Mucosa of stomach (tissue), 1 donor: ENCODE data around the gene STK32A.

ENCODE experiments used
- H3K27me3 ChIP-seq: one replicate; pipeline ENCODE4 v1.7.0; 2013; ENCODE audit warnings: mild to moderate bottlenecking, low read length; ENCODE audit not compliant: control insufficient read depth, insufficient read depth
- H3K36me3 ChIP-seq: one replicate; pipeline ENCODE4 v1.7.0; 2013; ENCODE audit warnings: low read length; ENCODE audit not compliant: control insufficient read depth, insufficient read depth
- H3K4me1 ChIP-seq: one replicate; pipeline ENCODE4 v1.7.0; 2013; ENCODE audit warnings: mild to moderate bottlenecking, low read length; ENCODE audit not compliant: control insufficient read depth, insufficient read depth
- H3K4me3 ChIP-seq: one replicate; pipeline ENCODE4 v1.7.0; 2013; ENCODE audit warnings: low read length
- H3K9ac ChIP-seq: one replicate; pipeline ENCODE4 v1.7.0; 2013; ENCODE audit warnings: mild to moderate bottlenecking, low read length, moderate library complexity
- H3K9me3 ChIP-seq: one replicate; pipeline ENCODE4 v1.7.0; 2013; ENCODE audit warnings: mild to moderate bottlenecking, low read length, moderate library complexity; ENCODE audit not compliant: control insufficient read depth
- donor health status: Pancreatic carcinoma.

STK32A gene

DNA sequence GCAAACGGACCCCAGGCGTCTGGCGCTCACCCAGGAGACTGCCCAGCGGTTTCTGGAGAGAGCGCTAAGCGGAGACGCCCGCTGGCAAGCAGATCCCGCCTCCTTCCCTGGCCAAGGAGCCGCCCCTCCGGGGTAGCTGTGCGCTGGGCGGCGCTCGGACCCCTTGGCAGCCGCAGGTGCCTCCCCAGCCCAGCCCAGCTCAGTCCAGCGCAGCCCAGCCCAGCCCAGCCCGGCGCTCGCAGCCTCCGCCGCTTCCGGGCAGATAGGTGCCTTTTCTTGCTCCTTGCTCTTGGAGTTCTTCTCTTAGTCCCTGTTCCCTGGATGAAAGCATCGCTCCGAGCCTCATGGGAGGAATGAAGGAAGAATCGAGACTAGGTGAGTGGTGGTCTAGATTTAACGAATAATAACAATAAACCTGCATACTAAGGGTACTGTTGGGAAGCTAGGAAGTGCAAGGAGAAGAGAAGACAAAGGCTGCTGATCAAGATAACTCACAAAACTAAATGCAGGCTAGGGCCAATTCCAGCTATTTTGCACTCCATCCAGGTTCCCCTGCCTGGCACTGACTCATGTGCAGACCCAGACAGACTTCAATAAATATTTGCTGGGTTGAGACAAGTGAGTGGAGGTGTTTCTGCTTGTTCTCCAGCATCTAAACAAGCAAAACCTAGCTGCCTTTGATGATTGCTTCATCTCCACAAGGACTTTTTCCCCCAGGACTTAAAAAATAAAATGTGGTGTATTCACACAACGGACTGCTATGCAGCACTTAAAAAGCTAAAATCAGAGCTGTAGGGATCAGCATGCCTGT is at the start of gene STK32A:
TSS of gene STK32A (plus strand) at position 202 of the 811 bp plus-strand sequence. CDS start 4,609 bp downstream, outside the sequence.
- Histone ChIP-seq H3K4me1 (peaks cover 7% of the 10 kb centered on the region), H3K9ac (peak within 1 kb of the TSS; percentile 62)

DNA sequence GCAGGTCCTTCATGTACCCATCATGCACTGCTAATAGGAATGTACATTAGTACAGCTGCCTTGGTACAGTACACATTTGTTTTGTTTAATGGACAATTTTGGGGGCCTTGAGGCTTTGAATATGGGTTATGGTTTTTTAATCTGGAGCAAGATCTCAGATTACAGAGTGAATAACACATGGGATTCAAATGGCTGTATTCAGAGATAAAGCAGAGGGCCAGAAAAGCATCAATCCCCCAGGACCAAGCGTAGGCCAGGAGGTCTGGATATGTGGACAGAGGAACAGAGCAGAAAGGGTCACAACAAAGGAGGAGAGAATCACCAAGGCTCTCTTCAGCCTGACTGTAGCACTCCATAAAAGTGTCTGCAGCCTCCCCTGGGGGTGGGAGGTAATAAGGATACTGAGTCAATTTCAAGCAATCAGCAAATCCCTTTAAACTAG is 47.7 kb upstream of the STK32A start:
- no peak overlapping the region for H3K9ac ChIP-seq
- no peak overlapping the region for H3K4me3 ChIP-seq
- H3K27me3 ChIP-seq, result no peaks in the 10 kb centered on the region
- no peaks in the 10 kb centered on the region for H3K36me3 ChIP-seq
- H3K4me1 ChIP-seq, result no peaks in the 10 kb centered on the region
- H3K9me3 ChIP-seq, result no peaks in the 10 kb centered on the region

More for the DNA sequence above, at the start of gene STK32A:
- peaks cover 10% of the 10 kb centered on the region for H3K27me3 ChIP-seq
- H3K36me3 ChIP-seq, result no peaks in the 10 kb centered on the region
- peak within 1 kb of the TSS; percentile 15 for H3K4me3 ChIP-seq
- no peaks in the 10 kb centered on the region for H3K9me3 ChIP-seq

DNA sequence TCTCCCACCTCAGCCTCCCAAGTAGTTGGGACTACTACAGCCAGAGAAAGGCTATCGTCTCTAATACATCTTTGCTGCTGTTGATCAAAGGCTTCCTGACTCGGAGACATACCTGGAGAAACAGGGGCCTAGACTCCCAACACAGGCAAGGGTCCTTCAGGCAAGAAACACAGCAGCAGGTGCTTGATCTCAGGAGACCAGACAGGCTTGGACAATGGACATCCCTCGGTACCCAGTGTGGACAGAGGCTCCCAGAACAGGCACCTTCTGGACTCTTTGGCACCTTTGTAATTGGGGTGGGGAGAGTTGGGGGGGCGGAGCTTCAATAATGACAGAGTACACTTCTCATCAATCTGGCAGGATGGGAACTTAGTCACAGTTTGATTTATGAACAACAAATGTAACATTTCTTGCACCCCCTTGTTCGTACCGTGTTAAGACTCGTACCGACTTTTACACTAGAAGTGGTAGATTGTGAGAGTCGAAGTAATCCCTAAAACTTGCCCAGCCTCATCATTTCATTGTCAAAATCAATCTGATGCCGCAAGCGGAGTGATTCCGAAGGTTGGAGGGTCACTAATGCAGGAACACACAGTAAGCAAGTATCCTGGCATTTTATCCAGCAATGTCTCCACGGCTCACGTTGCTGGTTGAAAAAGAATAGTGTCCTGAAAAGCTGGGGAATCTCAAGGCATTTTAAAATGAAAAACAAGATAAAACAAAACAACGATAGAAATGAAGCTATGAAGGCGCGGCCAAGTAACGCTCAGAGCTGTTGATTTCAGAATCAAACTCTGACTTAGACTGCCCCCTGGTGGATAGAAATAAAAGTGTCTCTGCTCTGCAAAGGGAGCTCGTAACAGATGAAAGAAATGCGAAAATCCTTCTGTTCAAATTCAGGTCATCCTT is 46.4 kb upstream of the STK32A start:
- Histone ChIP-seq H3K4me3 (no peak overlapping the region), H3K36me3 (no peaks in the 10 kb centered on the region), H3K9me3 (no peaks in the 10 kb centered on the region), H3K27me3 (no peaks in the 10 kb centered on the region), H3K4me1 (no peaks in the 10 kb centered on the region), H3K9ac (no peak overlapping the region)

DNA sequence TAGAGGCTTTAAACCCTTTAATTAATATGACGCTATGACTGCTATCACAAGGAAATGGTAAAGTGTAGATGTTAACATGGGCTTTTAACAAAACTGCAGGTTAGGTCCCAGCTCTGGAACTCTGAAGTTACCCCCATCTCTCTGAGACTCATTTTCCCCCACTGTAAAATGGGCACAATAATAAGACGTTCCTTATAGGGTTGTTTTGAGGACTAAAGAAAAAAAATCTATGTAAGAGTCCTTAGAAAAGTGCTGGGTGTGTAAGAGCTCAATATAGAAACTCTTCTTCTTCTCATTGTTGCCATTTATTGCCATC is 45.8 kb upstream of the STK32A start:
- no peaks in the 10 kb centered on the region for H3K36me3 ChIP-seq
- no peaks in the 10 kb centered on the region for H3K27me3 ChIP-seq
- H3K9ac ChIP-seq, result no peak overlapping the region
- no peaks in the 10 kb centered on the region for H3K4me1 ChIP-seq
- H3K4me3 ChIP-seq, result no peak overlapping the region
- no peaks in the 10 kb centered on the region for H3K9me3 ChIP-seq

DNA sequence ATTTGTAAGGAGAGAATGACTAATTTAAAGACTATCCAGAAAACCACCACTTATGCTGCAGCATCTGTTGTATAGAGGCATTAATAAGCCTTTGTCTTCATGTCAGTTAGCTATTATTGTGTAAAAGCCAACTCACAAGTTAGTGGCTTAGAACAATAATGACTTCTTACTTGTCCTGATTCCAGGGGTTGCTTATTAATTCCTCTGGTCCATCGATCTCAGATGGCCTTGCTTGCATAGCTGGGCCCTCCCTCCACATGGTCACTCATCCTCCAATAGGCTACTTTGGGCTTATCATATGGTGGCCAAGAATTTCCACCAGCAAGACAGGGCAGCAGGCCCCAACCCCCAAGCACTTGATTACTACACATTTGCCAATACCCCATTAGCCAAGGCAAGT is 44.5 kb upstream of the STK32A start:
- H3K9me3 ChIP-seq, result no peaks in the 10 kb centered on the region
- H3K9ac ChIP-seq, result no peak overlapping the region
- no peaks in the 10 kb centered on the region for H3K4me1 ChIP-seq
- no peaks in the 10 kb centered on the region for H3K36me3 ChIP-seq
- H3K4me3 ChIP-seq, result no peak overlapping the region
- no peaks in the 10 kb centered on the region for H3K27me3 ChIP-seq

DNA sequence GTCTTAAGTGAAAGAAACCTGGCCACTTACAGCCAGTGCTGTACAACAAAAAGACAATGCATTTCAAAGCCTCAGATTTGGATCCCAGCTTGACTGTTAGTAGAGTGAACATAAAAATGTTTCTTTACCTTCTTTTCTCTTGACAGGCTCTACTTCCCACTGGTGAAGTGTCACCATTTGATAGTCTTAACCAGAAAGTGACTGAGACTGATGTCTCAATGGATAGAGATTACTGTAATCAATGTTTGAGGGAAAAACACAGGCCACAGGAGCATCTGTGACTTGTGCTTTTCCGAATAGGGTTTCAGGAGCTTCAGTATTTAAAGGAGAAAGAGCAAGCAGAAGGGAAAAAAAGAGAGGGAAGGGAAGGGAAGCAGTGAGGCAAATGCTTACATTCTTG is 41.7 kb upstream of the STK32A start:
- Histone ChIP-seq H3K9ac (no peak overlapping the region), H3K9me3 (no peaks in the 10 kb centered on the region), H3K36me3 (no peaks in the 10 kb centered on the region), H3K27me3 (no peaks in the 10 kb centered on the region), H3K4me3 (no peak overlapping the region), H3K4me1 (peaks cover 5% of the 10 kb centered on the region)

DNA sequence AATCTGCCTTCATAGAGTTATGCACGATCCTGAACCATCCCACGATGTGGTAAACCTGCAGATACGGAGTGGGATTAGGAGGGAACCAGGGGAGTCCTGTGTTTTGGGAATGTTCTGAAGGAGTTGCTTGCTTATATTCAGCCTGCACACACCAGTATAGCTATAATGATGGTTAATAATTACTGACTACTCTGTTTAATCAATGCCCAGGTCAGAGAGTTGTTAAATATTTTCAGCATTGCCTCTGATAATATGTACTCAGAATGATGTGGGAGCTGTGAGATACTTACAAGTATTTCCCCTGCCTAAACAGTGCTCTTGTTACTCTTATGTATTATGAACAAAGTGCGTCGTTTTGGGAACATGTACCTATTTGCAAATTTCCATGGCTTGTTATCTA is 34.8 kb upstream of the STK32A start:
- no peaks in the 10 kb centered on the region for H3K27me3 ChIP-seq
- H3K4me1 ChIP-seq, result peaks cover 17% of the 10 kb centered on the region
- no peak overlapping the region for H3K4me3 ChIP-seq
- H3K9ac ChIP-seq, result no peak overlapping the region
- no peaks in the 10 kb centered on the region for H3K36me3 ChIP-seq
- no peaks in the 10 kb centered on the region for H3K9me3 ChIP-seq

DNA sequence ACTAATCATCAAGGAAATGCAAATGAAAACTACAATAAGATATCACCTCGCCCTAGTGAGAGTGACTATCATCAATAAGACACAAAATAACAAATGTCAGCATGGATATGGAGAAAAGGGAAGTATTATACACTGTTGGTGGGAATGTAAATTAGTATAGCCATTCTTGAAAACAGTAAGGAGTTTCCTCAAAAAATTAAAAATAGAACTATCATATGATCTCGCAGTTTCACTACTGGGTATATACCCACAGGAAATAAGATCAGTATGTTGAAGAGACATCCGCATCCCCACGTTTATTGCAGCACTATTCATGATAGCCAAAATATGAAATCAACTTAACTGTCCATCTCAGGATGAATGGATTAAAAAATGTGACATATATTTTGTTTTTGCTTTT is 31.6 kb upstream of the STK32A start:
- no peaks in the 10 kb centered on the region for H3K36me3 ChIP-seq
- H3K27me3 ChIP-seq, result no peaks in the 10 kb centered on the region
- H3K9ac ChIP-seq, result no peak overlapping the region
- peaks cover 12% of the 10 kb centered on the region for H3K4me1 ChIP-seq
- no peak overlapping the region for H3K4me3 ChIP-seq
- no peaks in the 10 kb centered on the region for H3K9me3 ChIP-seq

DNA sequence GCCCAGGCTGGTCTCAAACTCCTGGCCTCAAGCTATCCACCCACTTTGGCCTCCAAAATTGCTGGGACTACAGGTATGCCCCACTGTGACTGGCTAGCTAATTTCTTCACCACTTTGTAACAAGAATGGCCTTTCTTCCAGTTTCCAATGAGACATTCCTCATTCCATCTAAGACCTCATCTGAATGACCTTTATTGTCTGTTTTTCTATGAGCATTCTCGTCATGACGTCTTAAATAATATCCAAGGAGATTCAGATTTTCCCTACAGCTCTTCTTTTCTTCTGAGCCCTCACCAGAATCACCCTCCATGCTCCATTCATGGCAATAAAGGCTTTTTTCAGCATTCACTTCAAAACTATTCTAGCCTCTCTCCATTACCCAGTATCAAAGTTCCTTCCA is 30.2 kb upstream of the STK32A start:
- Histone ChIP-seq H3K4me3 (no peak overlapping the region), H3K27me3 (no peaks in the 10 kb centered on the region), H3K9ac (no peak overlapping the region), H3K9me3 (no peaks in the 10 kb centered on the region), H3K36me3 (no peaks in the 10 kb centered on the region), H3K4me1 (peaks cover 9% of the 10 kb centered on the region)

DNA sequence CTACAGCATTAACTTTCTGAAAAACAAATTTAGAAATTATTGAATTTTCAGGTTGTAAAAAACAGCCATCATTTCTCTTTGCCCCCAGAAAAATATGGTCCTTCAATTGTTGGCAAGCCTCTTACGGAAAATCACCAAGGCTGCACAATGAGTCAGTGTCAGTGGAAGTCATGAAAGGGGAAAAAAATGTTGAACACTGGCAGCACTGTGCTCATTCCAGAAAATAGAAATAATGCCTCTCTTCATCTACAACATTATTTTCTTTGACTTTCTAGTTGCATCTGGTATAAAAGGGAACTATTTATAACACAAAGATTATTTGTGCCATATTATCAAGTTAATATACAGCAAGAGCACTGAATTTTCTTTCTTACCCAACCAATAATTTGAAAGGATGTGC is 26.7 kb upstream of the STK32A start:
- Histone ChIP-seq H3K4me1 (no peaks in the 10 kb centered on the region), H3K27me3 (no peaks in the 10 kb centered on the region), H3K9me3 (no peaks in the 10 kb centered on the region), H3K4me3 (no peak overlapping the region), H3K36me3 (no peaks in the 10 kb centered on the region), H3K9ac (no peak overlapping the region)

DNA sequence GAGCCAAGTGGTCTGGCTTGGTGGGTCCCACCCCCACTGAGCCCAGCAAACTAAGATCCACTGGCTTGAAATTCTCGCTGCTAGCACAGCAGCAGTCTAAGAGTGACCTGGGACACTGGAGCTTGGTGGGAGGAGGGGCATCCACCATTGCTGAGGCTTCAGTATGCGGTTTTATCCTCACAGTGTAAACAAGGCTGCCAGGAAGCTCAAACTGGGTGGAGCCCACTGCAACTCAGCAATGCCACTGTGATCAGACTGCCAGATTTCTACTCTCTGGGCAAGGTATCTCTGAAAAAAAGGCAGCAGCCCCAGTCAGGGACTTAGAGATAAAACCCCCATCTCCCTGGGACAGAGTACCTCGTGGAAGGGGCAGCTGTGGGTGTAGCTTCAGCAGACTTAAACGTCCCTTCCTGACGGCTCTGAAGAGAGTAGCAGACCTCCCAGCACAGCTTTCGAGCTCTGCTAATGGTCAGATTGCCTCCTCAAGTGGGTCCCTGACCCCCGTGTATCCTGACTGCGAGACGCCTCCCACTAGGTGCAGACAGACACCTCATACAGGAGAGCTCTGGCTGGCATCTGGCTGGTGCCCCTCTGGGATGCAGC is 18.2 kb upstream of the STK32A start:
- Histone ChIP-seq H3K4me3 (no peak overlapping the region), H3K9me3 (no peaks in the 10 kb centered on the region), H3K36me3 (no peaks in the 10 kb centered on the region), H3K9ac (no peak overlapping the region), H3K4me1 (peaks cover 7% of the 10 kb centered on the region), H3K27me3 (no peaks in the 10 kb centered on the region)

DNA sequence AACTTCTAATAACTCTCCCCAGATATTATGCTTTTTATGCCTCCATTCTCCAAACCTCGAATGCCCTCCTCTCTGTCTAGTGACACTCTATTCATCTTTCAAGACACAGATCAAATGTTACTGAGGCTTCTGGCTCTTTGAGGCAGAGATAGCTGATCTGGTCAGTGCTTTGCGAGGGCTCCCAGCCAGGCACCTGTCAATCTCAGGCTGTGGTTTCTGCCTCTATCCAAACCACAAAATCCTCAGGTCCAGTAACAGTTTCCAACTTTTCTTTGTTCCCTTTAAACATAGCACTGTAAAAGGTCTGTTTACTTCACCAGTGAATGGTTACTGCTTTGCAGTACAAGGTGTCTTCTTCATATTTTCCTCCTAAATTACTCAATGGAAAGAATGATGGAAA is 11.5 kb upstream of the STK32A start:
- no peaks in the 10 kb centered on the region for H3K4me1 ChIP-seq
- no peak overlapping the region for H3K9ac ChIP-seq
- H3K4me3 ChIP-seq, result no peak overlapping the region
- no peaks in the 10 kb centered on the region for H3K27me3 ChIP-seq
- H3K36me3 ChIP-seq, result no peaks in the 10 kb centered on the region
- no peaks in the 10 kb centered on the region for H3K9me3 ChIP-seq
